ENCODE data around the gene XAB2.
A peak's percentile ranks its signal among the peaks of the same experiment; 100 is the strongest.

Gene XAB2

GRCh38 chr19:7611541-7612279, 17.6 kb downstream of the XAB2 start:
- DNase-seq (ENCODE audit: low read depth): no peak

GRCh38 chr19:7610491-7611240, 18.7 kb downstream of the XAB2 start:
- DNase-seq (ENCODE audit: low read depth): no peak

- DNase-seq (ENCODE audit: low read depth): no peak
Measured at GRCh38 chr19:7607874-7608560, 21.3 kb downstream of the XAB2 start.

- no peak for DNase-seq (ENCODE audit: low read depth)
Measured at GRCh38 chr19:7607212-7607873, 22.0 kb downstream of the XAB2 start.

- no peak for DNase-seq (ENCODE audit: low read depth)
Measured at GRCh38 chr19:7606289-7606688, 23.1 kb downstream of the XAB2 start.

GRCh38 chr19:7605490-7606222, 23.7 kb downstream of the XAB2 start:
- no peak for DNase-seq (ENCODE audit: low read depth)

- DNase-seq (ENCODE audit: low read depth): no peak
Measured at GRCh38 chr19:7603919-7604318, 25.4 kb downstream of the XAB2 start.

- no peak for DNase-seq (ENCODE audit: low read depth)
Measured at GRCh38 chr19:7602935-7603497, 26.3 kb downstream of the XAB2 start.

GRCh38 chr19:7602240-7602934, 27.0 kb downstream of the XAB2 start:
- no peak for DNase-seq (ENCODE audit: low read depth)

GRCh38 chr19:7600721-7601120, 28.6 kb downstream of the XAB2 start:
- no peak for DNase-seq (ENCODE audit: low read depth)

GRCh38 chr19:7598180-7598579, 31.2 kb downstream of the XAB2 start:
- no peak for DNase-seq (ENCODE audit: low read depth)

- DNase-seq (ENCODE audit: low read depth): no peak
Measured at GRCh38 chr19:7597689-7598088, 31.7 kb downstream of the XAB2 start.

GRCh38 chr19:7596211-7596937, 33.0 kb downstream of the XAB2 start:
- DNase-seq (ENCODE audit: low read depth): no peak

- peak; percentile 26 for DNase-seq (ENCODE audit: low read depth)
Measured at GRCh38 chr19:7595466-7596133, 33.7 kb downstream of the XAB2 start, which contains the start of gene CAMSAP3. Gene CAMSAP3 (plus strand): TSS chr19:7595863. CDS start chr19:7596003, 140 bp downstream.

- no peak for DNase-seq (ENCODE audit: low read depth)
Measured at GRCh38 chr19:7590256-7590655, 39.1 kb downstream of the XAB2 start.

- DNase-seq (ENCODE audit: low read depth): no peak
Measured at GRCh38 chr19:7589822-7590221, 39.5 kb downstream of the XAB2 start.

- DNase-seq (ENCODE audit: low read depth): no peak
Measured at GRCh38 chr19:7582446-7582845, 46.9 kb downstream of the XAB2 start.

GRCh38 chr19:7579182-7579581, 50.2 kb downstream of the XAB2 start:
- no peak for DNase-seq (ENCODE audit: low read depth)

GRCh38 chr19:7578127-7578526, 51.2 kb downstream of the XAB2 start:
- no peak for DNase-seq (ENCODE audit: low read depth)
